Mucosa of rectum (tissue), 2 donors: ENCODE data around the gene PTRHD1.

Source experiments
- H3K27ac ChIP-seq, 2 donors: one replicate each; pipeline ENCODE4 v1.7.0; 2013; ENCODE audit warnings: inconsistent platforms in 2 of 2, low read depth in 2 of 2, low read length in 2 of 2
- H3K27me3 ChIP-seq, 2 donors: one replicate each; pipeline ENCODE4 v1.7.0; 2013; ENCODE audit warnings: low read length in 2 of 2; ENCODE audit not compliant: control insufficient read depth in 2 of 2, insufficient read depth in 2 of 2
- H3K36me3 ChIP-seq, 2 donors: one replicate each; pipeline ENCODE4 v1.7.0; 2013; ENCODE audit warnings: low read length in 2 of 2; ENCODE audit not compliant: control insufficient read depth in 2 of 2, insufficient read depth in 2 of 2
- H3K4me1 ChIP-seq, 2 donors: one replicate each; pipeline ENCODE4 v1.7.0; 2013; ENCODE audit warnings: low read length in 2 of 2, mild to moderate bottlenecking in 1 of 2; ENCODE audit not compliant: control insufficient read depth in 2 of 2, insufficient read depth in 2 of 2
- H3K4me3 ChIP-seq, 2 donors: one replicate each; pipeline ENCODE4 v1.7.0; 2013; ENCODE audit warnings: low read length in 2 of 2
- H3K9ac ChIP-seq, 2 donors: one replicate each; pipeline ENCODE4 v1.7.0; 2013; ENCODE audit warnings: low read length in 2 of 2, low read depth in 1 of 2, mild to moderate bottlenecking in 1 of 2
- H3K9me3 ChIP-seq, 2 donors: one replicate each; pipeline ENCODE4 v1.7.0; 2013; ENCODE audit warnings: low read length in 2 of 2; ENCODE audit not compliant: control insufficient read depth in 2 of 2
- donor health status: healthy.
- donor health status: Normal muscosa, but diverticular disease.

Gene PTRHD1

GRCh38 chr2:24740142-24740541 is 53.0 kb downstream of the PTRHD1 start:
- Histone ChIP-seq H3K36me3 (peaks cover 8 to 10% of the 10 kb centered on the region in 2 donors), H3K27me3 (no peaks in the 10 kb centered on the region), H3K27ac (no peak overlapping the region), H3K4me3 (no peak overlapping the region), H3K9ac (no peak overlapping the region), H3K4me1 (no peaks in the 10 kb centered on the region), H3K9me3 (no peaks in the 10 kb centered on the region)
